Measurements from ENCODE around the gene BACH2. TPM values are rescaled to one million over a fixed set of nuclear protein-coding genes. Genes with fewer than 3 reads are reported as not detected.

The BACH2 gene
- total and polyA plus RNA-seq, 2 experiments from 2014 or later = 5.4 to 5.6 TPM

- H3K36me3 ChIP-seq = no peaks in the 10 kb centered on the region
- H3K27ac ChIP-seq = no peak overlapping the region
- H3K4me3 ChIP-seq = no peak overlapping the region
- no peak for DNase-seq (ENCODE audit: low read depth in 1 of 2, low spot score in 1 of 2)
- TF ChIP-seq CTCF (IDR thresholded peaks at IDR 0.05; ENCODE audit: low read depth, low read length) = no peak
- no peaks in the 10 kb centered on the region for H3K4me1 ChIP-seq (ENCODE audit: low read depth)
- H3K27me3 ChIP-seq = no peaks in the 10 kb centered on the region
- no peaks in the 10 kb centered on the region for H3K9me3 ChIP-seq (ENCODE audit: low read depth)
These were observed 171.7 kb downstream of the BACH2 start for GRCh38 chr6:90124874-90125510.

GRCh38 chr6:90123831-90124230, 172.8 kb downstream of the BACH2 start:
- peak in 1 of 2 donors; percentile 18 for DNase-seq (ENCODE audit: low read depth in 1 of 2, low spot score in 1 of 2)
- Histone ChIP-seq H3K27ac (no peak overlapping the region), H3K4me3 (no peak overlapping the region), H3K27me3 (no peaks in the 10 kb centered on the region), H3K36me3 (no peaks in the 10 kb centered on the region), H3K9me3 (ENCODE audit: low read depth) (no peaks in the 10 kb centered on the region), H3K4me1 (ENCODE audit: low read depth) (no peaks in the 10 kb centered on the region)
- no peak for TF ChIP-seq CTCF (IDR thresholded peaks at IDR 0.05; ENCODE audit: low read depth, low read length)

GRCh38 chr6:90121982-90122381, 174.7 kb downstream of the BACH2 start:
- no peak overlapping the region for H3K4me3 ChIP-seq
- DNase-seq (ENCODE audit: low read depth in 1 of 2, low spot score in 1 of 2) = no peak

GRCh38 chr6:90120327-90120726, 176.3 kb downstream of the BACH2 start:
- Histone ChIP-seq H3K27me3 (no peaks in the 10 kb centered on the region), H3K9me3 (ENCODE audit: low read depth) (no peaks in the 10 kb centered on the region), H3K4me3 (no peak overlapping the region), H3K27ac (no peak overlapping the region), H3K36me3 (no peaks in the 10 kb centered on the region), H3K4me1 (ENCODE audit: low read depth) (no peaks in the 10 kb centered on the region)
- TF ChIP-seq CTCF (IDR thresholded peaks at IDR 0.05; ENCODE audit: low read depth, low read length) = no peak
- no peak for DNase-seq (ENCODE audit: low read depth in 1 of 2, low spot score in 1 of 2)

More at GRCh38 chr6:90121982-90122381, 174.7 kb downstream of the BACH2 start:
- no peaks in the 10 kb centered on the region for H3K36me3 ChIP-seq
- no peak overlapping the region for H3K27ac ChIP-seq
- no peaks in the 10 kb centered on the region for H3K9me3 ChIP-seq (ENCODE audit: low read depth)
- H3K4me1 ChIP-seq (ENCODE audit: low read depth) = no peaks in the 10 kb centered on the region
- no peak for TF ChIP-seq CTCF (IDR thresholded peaks at IDR 0.05; ENCODE audit: low read depth, low read length)
- no peaks in the 10 kb centered on the region for H3K27me3 ChIP-seq

GRCh38 chr6:90119618-90120017, 177.0 kb downstream of the BACH2 start:
- TF ChIP-seq CTCF (IDR thresholded peaks at IDR 0.05; ENCODE audit: low read depth, low read length) = no peak
- no peak overlapping the region for H3K4me3 ChIP-seq
- H3K4me1 ChIP-seq (ENCODE audit: low read depth) = no peaks in the 10 kb centered on the region
- no peaks in the 10 kb centered on the region for H3K9me3 ChIP-seq (ENCODE audit: low read depth)
- no peak for DNase-seq (ENCODE audit: low read depth in 1 of 2, low spot score in 1 of 2)
- H3K36me3 ChIP-seq = no peaks in the 10 kb centered on the region
- H3K27ac ChIP-seq = no peak overlapping the region
- H3K27me3 ChIP-seq = no peaks in the 10 kb centered on the region
